Uterus (tissue), 2 donors: ENCODE data around the gene PPARG.

Source experiments
- CTCF ChIP-seq, 4 experiments: fragments of 200-600 bp in 2 of 4; fragments of 450-650 bp in 2 of 4; sonication (generic) in 2 of 4; IDR thresholded peaks; one replicate each; pipeline ENCODE4 v1.5.1; 2016 to 2019; ENCODE audit warnings: antibody characterized with exemption in 4 of 4, mild to moderate bottlenecking in 2 of 4, moderate library complexity in 1 of 4
- POLR2A ChIP-seq, 2 donors: fragments of 450-650 bp; IDR thresholded peaks; one replicate each; pipeline ENCODE4 v1.6.1; 2016; ENCODE audit warnings: antibody characterized with exemption in 2 of 2, mild to moderate bottlenecking in 1 of 2, moderate library complexity in 1 of 2

DNA sequence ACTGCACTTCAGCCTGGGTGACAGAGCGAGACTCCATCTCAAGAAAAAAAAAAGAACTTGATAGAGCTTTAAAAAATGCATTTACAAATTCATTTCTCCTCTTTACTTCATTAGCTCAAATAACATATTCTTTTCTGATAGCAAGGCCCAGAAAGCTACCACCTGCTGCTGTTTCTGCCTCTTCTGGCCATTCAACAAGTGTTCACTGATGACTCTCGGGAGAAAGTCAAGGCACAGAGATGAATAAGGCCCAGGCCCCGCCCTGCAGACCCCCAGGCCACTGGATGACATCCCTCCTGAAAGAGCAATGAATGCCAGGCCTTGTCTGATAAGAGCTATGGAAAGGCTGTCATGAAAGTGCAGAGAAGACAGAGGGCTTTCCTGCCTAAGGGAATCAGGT, 181.8 kb downstream of the PPARG start:
- no peak for TF ChIP-seq CTCF (IDR thresholded peaks at IDR 0.05)
- TF ChIP-seq POLR2A (IDR thresholded peaks at IDR 0.05): no peak
